Fibroblast of skin of left biceps (primary cell): ENCODE results near the gene GRM8.

Experiments used
- DNase-seq, 2 experiments: peaks; one replicate each; pipeline ENCODE4 v3.0.0-alpha.2; 2013; ENCODE audit warnings: low read depth in 2 of 2

The GRM8 gene

GRCh38 chr7:126442908-126443307, 809.8 kb downstream of the GRM8 start:
- DNase-seq, result no peak

GRCh38 chr7:126441745-126442144, 811.0 kb downstream of the GRM8 start:
- no peak for DNase-seq

- no peak for DNase-seq
These were observed 812.2 kb downstream of the GRM8 start for GRCh38 chr7:126440542-126440941.

GRCh38 chr7:126436213-126436868, 816.4 kb downstream of the GRM8 start:
- DNase-seq, result no peak

- no peak for DNase-seq
These were observed 826.1 kb downstream of the GRM8 start for GRCh38 chr7:126426652-126427051.

GRCh38 chr7:126424985-126425384, 827.8 kb downstream of the GRM8 start:
- DNase-seq, result no peak

- DNase-seq, result no peak
These were observed 833.7 kb downstream of the GRM8 start for GRCh38 chr7:126419047-126419446.

GRCh38 chr7:126411821-126412383, 840.8 kb downstream of the GRM8 start:
- DNase-seq, result no peak

- no peak for DNase-seq
These were observed 841.5 kb downstream of the GRM8 start for GRCh38 chr7:126411032-126411820.

- DNase-seq, result no peak
These were observed 849.7 kb downstream of the GRM8 start for GRCh38 chr7:126403040-126403439.

GRCh38 chr7:126401918-126402317, 850.8 kb downstream of the GRM8 start:
- no peak for DNase-seq

- DNase-seq, result no peak
These were observed 853.8 kb downstream of the GRM8 start for GRCh38 chr7:126398851-126399529.

- no peak for DNase-seq
These were observed 854.5 kb downstream of the GRM8 start for GRCh38 chr7:126398285-126398684.

GRCh38 chr7:126394406-126394805, 858.3 kb downstream of the GRM8 start:
- DNase-seq, result no peak
